ENCODE results near the gene SORCS2. TPM values are rescaled to one million over a fixed set of nuclear protein-coding genes. Genes with fewer than 3 reads are reported as not detected.
"Not testable (repeated sequence)": the region's sequence is repeated elsewhere in the genome, so short reads cannot be mapped to it uniquely, and the experiment has no call there.

Gene SORCS2
- total and polyA plus RNA-seq, 12 donors: 0.67 to 15.5 (median 1.3) TPM

DNA sequence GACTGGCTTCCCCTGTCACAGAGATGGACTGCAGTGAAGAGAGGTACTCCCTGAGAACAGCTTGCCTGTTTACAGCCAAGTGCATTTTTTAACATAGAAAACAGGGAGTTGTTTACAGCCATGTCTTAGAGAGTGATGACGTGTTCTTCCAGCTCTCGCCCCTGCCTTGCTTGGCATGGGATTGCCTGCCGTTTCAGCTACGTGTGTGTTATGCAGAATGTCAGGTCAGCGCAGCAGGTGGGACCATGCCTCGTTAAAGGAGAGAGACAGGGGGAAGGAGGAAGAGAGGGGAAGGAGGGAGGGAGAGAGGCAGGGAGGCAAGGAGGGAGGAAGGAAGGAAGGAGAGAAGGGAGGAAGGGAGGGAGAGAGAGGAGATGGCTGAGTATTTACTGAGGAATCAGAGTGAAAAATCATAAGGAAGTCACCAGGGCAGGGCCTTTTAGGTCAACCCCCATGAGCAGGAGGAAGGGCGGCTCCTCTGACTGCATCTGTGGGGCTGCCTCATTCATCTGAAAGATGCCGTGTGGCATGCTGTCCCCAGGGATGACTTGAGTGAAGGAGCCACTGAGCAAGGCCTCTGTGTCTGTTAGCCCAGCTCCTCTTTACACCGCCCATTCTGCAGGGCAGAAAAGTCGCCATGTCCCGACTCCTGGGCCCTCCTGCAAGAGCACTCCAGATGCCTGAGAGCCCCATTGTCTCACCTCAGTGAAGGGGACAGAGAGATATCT, 382.1 kb downstream of the SORCS2 start:
- no peak for DNase-seq
- intact Hi-C loops (cut with DNase I): no loop called here
- Histone ChIP-seq H3K9me3 (replicated peaks in 1 of 3) (peaks cover 0 to 17% (median 0%) of the 10 kb centered on the region in 3 donors), H3K4me3 (no peak overlapping the region), H3K36me3 (replicated peaks in 1 of 2) (no peaks in the 10 kb centered on the region), H3K27ac (no peak overlapping the region), H3K4me1 (replicated peaks in 1 of 2) (no peaks in the 10 kb centered on the region), H3K27me3 (no peaks in the 10 kb centered on the region)
- TF ChIP-seq POLR2A (IDR thresholded peaks at IDR 0.05): no peak
- TF ChIP-seq, protein P1, sequence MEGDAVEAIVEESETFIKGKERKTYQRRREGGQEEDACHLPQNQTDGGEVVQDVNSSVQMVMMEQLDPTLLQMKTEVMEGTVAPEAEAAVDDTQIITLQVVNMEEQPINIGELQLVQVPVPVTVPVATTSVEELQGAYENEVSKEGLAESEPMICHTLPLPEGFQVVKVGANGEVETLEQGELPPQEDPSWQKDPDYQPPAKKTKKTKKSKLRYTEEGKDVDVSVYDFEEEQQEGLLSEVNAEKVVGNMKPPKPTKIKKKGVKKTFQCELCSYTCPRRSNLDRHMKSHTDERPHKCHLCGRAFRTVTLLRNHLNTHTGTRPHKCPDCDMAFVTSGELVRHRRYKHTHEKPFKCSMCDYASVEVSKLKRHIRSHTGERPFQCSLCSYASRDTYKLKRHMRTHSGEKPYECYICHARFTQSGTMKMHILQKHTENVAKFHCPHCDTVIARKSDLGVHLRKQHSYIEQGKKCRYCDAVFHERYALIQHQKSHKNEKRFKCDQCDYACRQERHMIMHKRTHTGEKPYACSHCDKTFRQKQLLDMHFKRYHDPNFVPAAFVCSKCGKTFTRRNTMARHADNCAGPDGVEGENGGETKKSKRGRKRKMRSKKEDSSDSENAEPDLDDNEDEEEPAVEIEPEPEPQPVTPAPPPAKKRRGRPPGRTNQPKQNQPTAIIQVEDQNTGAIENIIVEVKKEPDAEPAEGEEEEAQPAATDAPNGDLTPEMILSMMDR (IDR thresholded peaks at IDR 0.05): no peak
- 64 to 69% (median 68%) methylated on average over 11 of the region's 11 CpGs for WGBS, 4 donors

DNA sequence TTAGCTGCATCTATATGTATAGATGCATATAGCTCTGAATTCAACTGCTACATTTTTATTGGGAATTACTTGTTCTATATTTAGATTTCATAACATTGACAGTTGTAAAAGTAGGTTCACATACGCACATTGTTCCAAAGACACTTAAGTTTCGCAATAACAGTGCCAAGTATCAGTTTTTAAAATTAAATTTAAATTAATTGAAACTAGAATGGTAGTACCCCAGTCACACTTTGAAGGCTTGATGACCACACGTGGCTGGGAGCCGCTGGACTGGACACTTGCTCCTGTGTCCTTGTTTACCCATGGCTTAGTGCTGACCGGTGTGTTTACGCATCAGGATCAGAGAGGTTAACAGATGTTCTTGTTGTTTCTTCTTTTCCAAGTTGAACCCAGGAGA, 383.1 kb downstream of the SORCS2 start:
- H3K27ac ChIP-seq: no peak overlapping the region
- no peaks in the 10 kb centered on the region for H3K36me3 ChIP-seq (replicated peaks in 1 of 2)
- WGBS, 4 donors: 75 to 86% (median 82%) methylated on average over 6 of the region's 6 CpGs
- intact Hi-C loops (cut with DNase I): no loop called here
- no peak for DNase-seq
- H3K9me3 ChIP-seq (replicated peaks in 1 of 3): peaks cover 0 to 17% (median 0%) of the 10 kb centered on the region in 3 donors
- no peak for TF ChIP-seq POLR2A (IDR thresholded peaks at IDR 0.05)
- TF ChIP-seq, protein P1 (IDR thresholded peaks at IDR 0.05): no peak
- no peak overlapping the region for H3K4me3 ChIP-seq
- no peaks in the 10 kb centered on the region for H3K4me1 ChIP-seq (replicated peaks in 1 of 2)
- no peaks in the 10 kb centered on the region for H3K27me3 ChIP-seq

DNA sequence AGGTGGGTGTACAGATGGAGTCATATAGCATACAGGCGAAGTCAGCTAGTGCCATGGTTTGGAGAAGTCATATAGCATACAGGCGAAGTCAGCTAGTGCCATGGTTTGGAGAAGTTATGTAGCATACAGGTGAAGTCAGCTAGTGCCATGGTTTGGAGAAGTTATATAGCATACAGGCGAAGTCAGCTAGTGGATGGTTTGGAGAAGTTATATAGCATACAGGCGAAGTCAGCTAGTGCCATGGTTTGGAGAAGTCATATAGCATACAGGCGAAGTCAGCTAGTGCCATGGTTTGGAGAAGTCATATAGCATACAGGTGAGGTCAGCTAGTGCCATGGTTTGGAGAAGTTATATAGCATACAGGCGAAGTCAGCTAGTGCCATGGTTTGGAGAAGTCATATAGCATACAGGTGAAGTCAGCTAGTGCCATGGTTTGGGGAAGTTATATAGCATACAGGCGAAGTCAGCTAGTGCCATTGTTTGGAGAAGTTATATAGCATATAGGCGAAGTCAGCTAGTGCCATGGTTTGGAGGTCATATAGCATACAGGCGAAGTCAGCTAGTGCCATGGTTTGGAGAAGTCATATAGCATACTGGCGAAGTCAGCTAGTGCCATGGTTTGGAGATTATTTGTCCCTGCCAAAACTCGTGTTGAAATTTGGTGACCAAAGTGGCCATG, 385.2 kb downstream of the SORCS2 start:
- peaks cover 0 to 17% (median 0%) of the 10 kb centered on the region in 3 donors for H3K9me3 ChIP-seq (replicated peaks in 1 of 3)
- intact Hi-C loops (cut with DNase I): not testable (repeated sequence)
- 83 to 89% (median 88%) methylated on average over 11 of the region's 11 CpGs for WGBS, 4 donors

DNA sequence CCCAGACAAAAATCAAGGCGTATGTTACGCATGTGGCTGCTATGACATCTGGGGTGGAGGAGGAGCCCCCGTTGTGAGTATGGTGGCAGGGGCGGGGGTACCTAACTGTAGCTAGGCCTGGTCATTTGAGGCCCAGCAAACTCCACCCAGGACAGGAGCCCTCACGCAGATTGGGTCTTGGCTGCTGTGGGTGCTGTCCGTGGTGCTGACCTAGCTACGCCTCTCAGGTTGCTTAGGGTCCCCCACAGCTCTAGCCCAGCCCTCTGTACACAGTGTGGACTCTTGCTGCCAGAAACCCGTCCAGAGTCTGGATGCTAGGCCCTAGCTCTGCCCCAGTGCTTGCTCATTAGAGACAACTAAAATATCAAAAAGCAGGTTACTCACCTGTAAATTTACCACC, 389.1 kb downstream of the SORCS2 start:
- Histone ChIP-seq H3K27me3 (no peaks in the 10 kb centered on the region), H3K36me3 (replicated peaks in 1 of 2) (no peaks in the 10 kb centered on the region), H3K4me1 (replicated peaks in 1 of 2) (no peaks in the 10 kb centered on the region), H3K27ac (no peak overlapping the region), H3K4me3 (no peak overlapping the region), H3K9me3 (replicated peaks in 1 of 3) (peaks cover 0 to 17% (median 0%) of the 10 kb centered on the region in 3 donors)
- TF ChIP-seq, protein P1 (IDR thresholded peaks at IDR 0.05): no peak
- no peak for TF ChIP-seq POLR2A (IDR thresholded peaks at IDR 0.05)
- DNase-seq: no peak
- WGBS, 4 donors: 33 to 50% (median 42%) methylated on average over 5 to 8 of the region's 8 CpGs
- intact Hi-C loops (cut with DNase I): no loop called here

More for the DNA sequence above, 385.2 kb downstream of the SORCS2 start:
- H3K27me3 ChIP-seq; DNase-seq; H3K36me3 ChIP-seq (replicated peaks in 1 of 2); H3K27ac ChIP-seq; H3K4me1 ChIP-seq (replicated peaks in 1 of 2); H3K4me3 ChIP-seq: not testable (repeated sequence)
